ENCODE results near the gene GARS1.
A peak's percentile ranks its signal among the peaks of the same experiment; 100 is the strongest.
"Not testable (repeated sequence)": the region's sequence is repeated elsewhere in the genome, so short reads cannot be mapped to it uniquely, and the experiment has no call there.

The GARS1 gene

DNA sequence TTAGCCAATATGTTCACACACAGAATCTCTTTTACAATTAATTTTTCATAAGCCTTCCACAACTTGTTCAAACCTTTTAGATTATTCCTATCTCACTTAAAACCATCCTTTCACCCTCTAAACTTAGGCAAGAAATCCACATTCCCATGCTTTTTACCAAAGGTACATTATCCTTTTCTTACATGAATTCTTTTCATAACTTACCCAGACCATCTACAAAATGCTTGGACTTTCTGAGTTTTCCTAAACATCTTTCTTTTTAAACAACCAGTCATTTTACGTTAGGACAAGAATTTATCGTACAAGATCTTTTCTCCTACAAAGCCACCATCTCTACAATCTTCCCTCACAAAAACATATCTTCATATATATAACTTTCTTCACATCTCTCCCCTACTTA, 18.8 kb upstream of the GARS1 start:
- no peak for DNase-seq (ENCODE audit: low spot score)

- DNase-seq (ENCODE audit: low spot score) = no peak
Measured at GRCh38 chr7:30583181-30583580, 11.5 kb upstream of the GARS1 start.

- DNase-seq (ENCODE audit: low spot score) = no peak
Measured at GRCh38 chr7:30584415-30584814, 10.3 kb upstream of the GARS1 start.

DNA sequence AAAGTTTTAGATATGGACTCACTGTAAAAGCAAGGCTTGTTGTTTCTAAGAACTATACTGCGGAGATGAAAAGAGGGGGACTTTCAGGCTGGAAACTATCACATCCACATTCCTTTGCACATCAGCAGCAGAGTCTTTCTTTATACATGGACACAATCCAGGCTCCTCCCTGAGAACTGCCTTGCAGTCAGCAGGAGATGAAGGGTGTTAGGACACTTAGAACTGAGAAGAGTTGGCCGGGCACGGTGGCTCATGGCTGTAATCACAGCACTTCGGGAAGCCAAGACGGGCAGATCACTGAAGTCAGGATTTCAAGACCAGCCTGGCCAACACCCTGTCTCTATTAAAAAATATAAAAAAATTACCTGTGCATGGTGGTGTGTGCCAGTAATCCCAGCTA, 9.7 kb upstream of the GARS1 start:
- DNase-seq (ENCODE audit: low spot score) = no peak

- DNase-seq (ENCODE audit: low spot score) = no peak
Measured at GRCh38 chr7:30585675-30586074, 9.0 kb upstream of the GARS1 start.

DNA sequence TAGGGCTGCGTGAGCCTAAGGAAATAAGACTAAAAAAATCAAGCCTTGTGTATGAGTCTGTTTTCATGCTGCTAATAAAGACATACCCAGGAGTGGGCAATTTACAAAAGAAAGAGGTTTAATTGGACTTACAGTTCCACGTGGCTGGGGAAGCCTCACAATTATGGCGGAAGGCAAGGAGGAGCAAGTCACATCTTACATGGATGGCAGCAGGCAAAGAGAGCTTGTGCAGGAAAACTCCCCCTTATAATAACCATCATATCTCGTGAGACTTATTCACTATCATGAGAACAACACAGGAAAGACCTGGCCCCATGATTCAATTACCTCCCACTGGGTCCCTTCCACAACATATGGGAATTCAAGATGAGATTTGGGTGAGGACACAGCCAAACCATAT, 7.1 kb upstream of the GARS1 start:
- not testable (repeated sequence) for DNase-seq (ENCODE audit: low spot score)

GRCh38 chr7:30589111-30589510, 5.6 kb upstream of the GARS1 start:
- no peak for DNase-seq (ENCODE audit: low spot score)

GRCh38 chr7:30594048-30594539, 584 bp upstream of the GARS1 start:
- DNase-seq (ENCODE audit: low spot score) = peak; percentile 42

DNA sequence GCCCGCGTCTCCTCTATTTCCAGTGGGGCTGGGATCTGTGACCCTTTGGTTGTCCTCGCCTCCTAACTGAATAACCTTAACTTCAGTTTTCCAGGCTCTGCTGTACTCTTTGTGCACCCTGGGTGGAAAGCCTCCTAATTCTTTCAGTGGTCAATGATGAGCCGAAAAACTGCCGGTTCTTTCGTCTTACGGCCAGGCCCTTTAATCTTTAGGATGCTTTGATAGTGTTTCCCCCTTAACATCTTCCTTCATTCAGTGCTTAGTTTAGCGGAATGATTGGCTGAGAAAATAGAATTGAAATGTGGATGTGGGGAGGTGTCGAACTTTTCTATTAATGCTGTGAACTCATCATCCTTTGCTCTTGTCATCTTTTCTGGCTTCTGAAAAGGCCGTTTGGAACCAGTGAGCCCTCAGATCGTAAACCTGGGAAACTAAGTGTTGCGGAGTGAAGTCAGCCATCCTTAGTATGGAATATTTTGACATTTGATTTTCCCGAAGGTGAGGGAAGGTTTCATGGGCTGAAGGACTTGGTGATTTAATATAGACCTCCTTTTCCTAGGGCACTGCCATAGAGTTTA, 847 bp downstream of the GARS1 start:
- DNase-seq (ENCODE audit: low spot score) = peak; percentile 10

- peak; percentile 30 for DNase-seq (ENCODE audit: low spot score)
Measured at GRCh38 chr7:30596014-30596641, 1.4 kb downstream of the GARS1 start.

DNA sequence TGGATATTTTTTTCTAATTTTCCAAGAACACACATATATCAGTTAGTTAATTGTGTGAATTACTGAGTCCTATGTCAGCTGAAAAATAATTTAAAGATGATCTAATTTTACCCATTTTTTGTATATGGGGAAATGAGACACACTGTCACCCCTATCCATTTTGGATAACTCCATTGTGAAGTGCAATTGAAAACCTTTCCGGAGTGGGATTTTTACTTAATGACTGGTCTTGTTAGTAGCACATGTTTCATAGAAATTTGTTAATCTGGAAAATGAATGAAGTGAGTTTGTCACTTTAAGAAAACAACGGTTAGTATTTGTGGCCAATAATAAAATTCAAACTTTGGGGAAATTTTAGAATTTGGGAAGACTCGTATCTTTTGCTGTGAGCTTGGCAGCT, 2.0 kb downstream of the GARS1 start:
- DNase-seq (ENCODE audit: low spot score) = no peak

DNA sequence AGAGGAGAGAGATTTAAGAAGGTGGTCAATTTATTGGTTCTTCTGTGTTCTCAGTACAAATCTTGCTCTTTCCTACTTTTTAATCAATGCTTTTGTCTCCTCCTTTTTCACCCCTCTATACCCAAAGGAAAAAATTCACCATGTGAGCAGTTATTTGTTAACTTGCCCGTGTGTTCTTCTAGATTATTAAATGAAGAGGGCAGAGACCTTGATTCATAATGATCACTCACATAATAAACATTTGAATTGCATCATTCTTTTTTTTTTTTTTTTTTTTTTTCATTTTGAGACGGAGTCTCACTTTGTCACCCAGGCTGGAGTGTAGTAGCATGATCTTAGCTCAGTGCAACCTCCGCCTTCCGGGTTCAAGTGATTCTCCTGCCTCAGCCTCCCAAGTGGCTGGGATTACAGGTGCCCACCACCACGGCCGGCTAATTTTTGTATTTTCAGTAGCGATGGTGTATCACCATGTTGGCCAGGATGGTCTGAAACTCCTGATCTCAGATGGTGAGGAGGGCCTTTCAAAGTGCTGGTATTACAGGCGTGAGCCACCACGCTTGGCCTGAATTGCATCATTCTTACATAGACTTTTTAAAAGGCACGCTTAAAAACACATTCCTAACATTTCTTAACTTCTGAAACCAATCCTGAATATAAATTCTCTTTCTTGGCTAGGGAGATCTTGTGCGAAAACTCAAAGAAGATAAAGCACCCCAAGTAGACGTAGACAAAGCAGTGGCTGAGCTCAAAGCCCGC, 3.6 kb downstream of the GARS1 start:
- DNase-seq (ENCODE audit: low spot score) = no peak

DNA sequence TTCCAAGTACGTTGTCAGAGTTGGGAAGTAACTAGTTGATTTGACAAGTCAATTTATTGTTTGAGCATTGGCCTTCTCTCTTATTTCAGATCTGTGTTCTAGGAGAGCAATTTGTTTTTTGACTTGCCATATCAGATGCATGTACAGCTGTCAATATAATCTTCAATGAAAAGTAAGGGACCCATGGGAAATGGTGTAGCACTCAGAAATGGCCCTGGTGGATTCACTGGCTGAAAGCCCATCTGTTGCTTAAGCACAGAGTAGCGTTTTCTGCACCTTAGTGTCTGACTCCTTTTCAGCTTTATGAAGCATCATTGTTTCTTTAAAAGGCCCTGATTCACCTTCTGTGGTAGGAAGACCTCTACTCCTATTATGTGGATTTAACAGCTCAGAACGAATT, 10.2 kb downstream of the GARS1 start:
- DNase-seq (ENCODE audit: low spot score) = no peak

- DNase-seq (ENCODE audit: low spot score) = no peak
Measured at GRCh38 chr7:30605832-30606231, 11.2 kb downstream of the GARS1 start.

- DNase-seq (ENCODE audit: low spot score) = no peak
Measured at GRCh38 chr7:30612658-30613265, 18.1 kb downstream of the GARS1 start.

DNA sequence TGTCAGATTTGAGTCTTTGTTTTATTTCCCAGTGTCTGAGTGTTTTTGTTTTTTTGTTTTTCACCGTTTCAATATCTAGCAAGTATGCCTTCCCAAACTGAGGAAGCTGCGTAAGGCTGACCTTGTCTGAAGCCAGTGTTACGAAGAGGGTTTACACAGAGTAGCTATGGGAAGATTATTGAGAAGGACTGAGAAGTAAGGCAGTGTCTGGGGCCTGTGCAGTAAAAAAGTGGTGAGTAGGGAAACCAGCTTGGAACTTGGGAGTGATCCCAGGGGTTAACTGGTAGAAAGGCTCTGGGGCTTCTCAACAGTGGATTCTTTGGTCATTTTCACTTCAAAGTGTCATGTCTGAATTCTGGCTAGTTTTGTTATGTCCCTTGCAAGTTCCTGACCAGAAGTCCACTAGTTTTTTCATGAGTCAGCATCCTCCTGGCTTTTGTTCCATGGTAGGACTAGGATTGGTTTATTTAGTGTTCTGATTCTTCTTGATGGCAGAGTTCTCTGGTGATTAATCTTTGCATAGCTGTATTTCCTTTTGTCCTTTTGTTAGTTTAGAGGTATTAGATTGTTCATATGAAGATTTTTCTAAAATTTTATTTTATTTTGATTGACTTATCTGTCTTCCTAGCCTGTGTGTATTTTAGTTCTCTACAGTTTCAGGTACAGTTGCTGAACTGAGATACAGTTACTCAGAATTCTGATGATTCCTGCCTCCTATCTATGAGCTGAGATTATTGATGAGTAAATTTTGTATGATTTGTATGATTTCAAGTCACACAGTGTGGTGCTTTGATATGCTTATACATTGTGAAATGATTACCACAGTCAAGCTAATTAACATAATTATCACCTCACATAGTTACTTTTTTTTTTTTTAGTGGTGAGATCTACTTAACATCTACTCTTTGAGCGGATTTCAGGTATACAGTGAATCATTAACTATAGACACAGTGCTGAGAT, 19.0 kb downstream of the GARS1 start:
- DNase-seq (ENCODE audit: low spot score) = no peak

- DNase-seq (ENCODE audit: low spot score) = no peak
Measured at GRCh38 chr7:30616318-30616717, 21.6 kb downstream of the GARS1 start.

DNA sequence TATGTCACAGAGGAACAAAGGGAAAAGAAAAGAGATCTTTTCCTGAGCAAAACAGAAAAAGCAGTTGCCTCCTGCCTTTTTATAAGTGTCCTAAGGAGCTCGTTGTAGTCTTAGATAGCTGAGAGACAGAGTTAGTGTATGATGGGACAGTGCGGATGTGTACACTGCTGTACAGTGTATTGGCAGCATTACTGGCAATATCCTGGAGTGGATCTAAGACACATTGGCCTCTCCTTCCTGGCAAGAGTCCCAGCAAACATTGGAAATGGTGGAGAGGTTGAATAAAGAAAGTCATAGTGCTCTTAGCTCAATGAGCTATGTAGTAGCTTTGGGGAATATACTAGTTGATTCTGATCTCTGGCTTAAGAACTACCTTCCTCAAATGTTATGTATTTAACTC, 22.7 kb downstream of the GARS1 start:
- no peak for DNase-seq (ENCODE audit: low spot score)

DNA sequence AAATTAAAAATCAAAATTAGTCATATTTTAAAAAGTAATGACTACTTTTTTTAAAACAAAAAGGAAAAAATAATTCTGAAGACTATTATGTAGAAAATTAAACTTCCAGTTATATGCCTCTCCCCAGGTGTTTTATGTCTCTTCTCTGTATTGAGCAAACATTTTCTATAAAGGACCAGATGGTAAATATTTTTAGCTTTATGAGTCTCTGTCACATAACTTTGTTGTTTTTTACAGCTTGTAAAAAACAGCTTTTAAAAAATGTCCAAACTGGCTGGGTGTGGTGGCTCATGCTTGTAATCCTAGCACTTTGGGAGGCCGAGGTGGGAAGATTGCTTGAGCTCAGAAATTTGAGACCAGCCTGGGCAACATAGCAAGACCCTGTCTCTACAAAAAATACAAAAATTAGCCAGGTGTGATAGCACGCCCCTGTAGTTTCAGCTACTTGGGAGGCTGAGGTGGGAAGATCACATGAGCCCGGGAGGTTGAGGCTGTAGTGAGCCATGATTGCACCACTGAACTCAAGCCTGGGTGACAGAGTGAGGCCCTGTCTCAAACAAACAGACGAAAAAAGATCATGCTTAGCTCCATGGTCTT, 23.5 kb downstream of the GARS1 start:
- no peak for DNase-seq (ENCODE audit: low spot score)

DNA sequence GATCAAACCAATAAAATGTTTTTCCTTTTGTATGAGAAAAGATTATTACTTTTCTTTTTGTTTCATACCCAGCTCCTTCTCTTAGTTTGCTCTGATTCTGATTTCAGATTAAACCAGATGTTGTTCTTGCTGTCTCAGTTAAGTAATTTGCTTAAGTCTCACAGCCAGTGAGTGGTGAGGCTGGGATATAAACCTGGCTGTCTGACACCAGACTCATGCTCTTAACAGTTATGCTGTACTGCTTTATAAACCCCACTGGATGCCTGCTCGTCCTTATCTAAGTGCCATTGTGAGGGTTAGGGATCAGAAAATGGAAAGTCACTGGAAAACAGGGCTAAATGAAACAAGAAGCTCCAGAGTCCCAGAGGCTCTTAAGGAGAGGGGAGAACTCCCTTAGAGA, 24.3 kb downstream of the GARS1 start:
- DNase-seq (ENCODE audit: low spot score) = no peak

DNA sequence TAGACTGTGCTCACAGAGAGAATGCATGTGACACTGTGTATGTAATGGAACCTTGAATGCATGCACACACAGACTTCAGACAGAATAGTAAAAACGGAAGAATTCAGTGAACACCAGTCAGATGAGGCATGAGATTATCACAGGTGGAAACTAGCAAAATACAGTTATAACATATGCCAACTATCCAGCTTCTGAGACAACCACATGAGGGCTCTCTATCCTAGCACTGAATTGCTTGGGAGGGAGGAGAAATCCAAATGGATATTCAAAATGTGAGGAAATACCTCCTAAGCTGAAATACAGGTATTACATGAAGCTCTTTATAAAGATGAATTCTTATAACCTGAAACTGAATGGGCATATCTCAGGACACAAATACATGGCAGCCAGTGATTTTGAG, 30.6 kb downstream of the GARS1 start:
- DNase-seq (ENCODE audit: low spot score) = no peak
